Ishikawa (cell line): ENCODE results near the gene CELF2.

Experiments used
- CEBPB ChIP-seq: IDR thresholded peaks from 2 replicates; pipeline ENCODE4 v1.6.1; 2012
- CREB1 ChIP-seq: IDR thresholded peaks from 2 replicates; pipeline ENCODE4 v1.6.1; 2012; ENCODE audit warnings: low read depth
- EP300 ChIP-seq: IDR thresholded peaks from 2 replicates; pipeline ENCODE4 v1.6.1; 2012; ENCODE audit warnings: borderline replicate concordance
- FOXM1 ChIP-seq: IDR thresholded peaks from 2 replicates; pipeline ENCODE4 v1.6.1; 2012; ENCODE audit warnings: low read depth, borderline replicate concordance
- MAX ChIP-seq: IDR thresholded peaks from 2 replicates; pipeline ENCODE4 v1.6.1; 2012
- RAD21 ChIP-seq: IDR thresholded peaks from 2 replicates; pipeline ENCODE4 v1.6.1; 2012; ENCODE audit warnings: low read depth
- REST ChIP-seq: IDR thresholded peaks from 2 replicates; pipeline ENCODE4 v1.6.1; 2012; ENCODE audit warnings: low read depth, mild to moderate bottlenecking
- TAF1 ChIP-seq: IDR thresholded peaks from 2 replicates; pipeline ENCODE4 v1.6.1; 2012; ENCODE audit warnings: low read depth, mild to moderate bottlenecking
- TEAD4 ChIP-seq: IDR thresholded peaks from 2 replicates; pipeline ENCODE4 v1.6.1; 2012
- YY1 ChIP-seq: IDR thresholded peaks from 2 replicates; pipeline ENCODE4 v1.6.1; 2012; ENCODE audit warnings: low read depth

GRCh38 chr10:11012421-11013295, 5.0 kb upstream of the CELF2 start:
- TF ChIP-seq CREB1 = no peak
- no peak for TF ChIP-seq TEAD4
- TF ChIP-seq MAX = no peak
- TF ChIP-seq CEBPB = no peak
- no peak for TF ChIP-seq TAF1
- TF ChIP-seq FOXM1 = no peak
- no peak for TF ChIP-seq RAD21
- TF ChIP-seq EP300 = no peak
- no peak for TF ChIP-seq YY1
- TF ChIP-seq REST = no peak
